HG02852 (cell line): Measurements from ENCODE around the gene TMEM43.
"Not testable (repeated sequence)": the region's sequence is repeated elsewhere in the genome, so short reads cannot be mapped to it uniquely, and the experiment has no call there.

Experiments used
- ATAC-seq: cut with Tn5 transposase; IDR thresholded peaks from one replicate; pipeline ENCODE4 v1.9.1; 2021; ENCODE audit warnings: mild to moderate bottlenecking, moderate library complexity; ENCODE audit not compliant: unreplicated experiment

Gene TMEM43, protein sequence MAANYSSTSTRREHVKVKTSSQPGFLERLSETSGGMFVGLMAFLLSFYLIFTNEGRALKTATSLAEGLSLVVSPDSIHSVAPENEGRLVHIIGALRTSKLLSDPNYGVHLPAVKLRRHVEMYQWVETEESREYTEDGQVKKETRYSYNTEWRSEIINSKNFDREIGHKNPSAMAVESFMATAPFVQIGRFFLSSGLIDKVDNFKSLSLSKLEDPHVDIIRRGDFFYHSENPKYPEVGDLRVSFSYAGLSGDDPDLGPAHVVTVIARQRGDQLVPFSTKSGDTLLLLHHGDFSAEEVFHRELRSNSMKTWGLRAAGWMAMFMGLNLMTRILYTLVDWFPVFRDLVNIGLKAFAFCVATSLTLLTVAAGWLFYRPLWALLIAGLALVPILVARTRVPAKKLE

DNA sequence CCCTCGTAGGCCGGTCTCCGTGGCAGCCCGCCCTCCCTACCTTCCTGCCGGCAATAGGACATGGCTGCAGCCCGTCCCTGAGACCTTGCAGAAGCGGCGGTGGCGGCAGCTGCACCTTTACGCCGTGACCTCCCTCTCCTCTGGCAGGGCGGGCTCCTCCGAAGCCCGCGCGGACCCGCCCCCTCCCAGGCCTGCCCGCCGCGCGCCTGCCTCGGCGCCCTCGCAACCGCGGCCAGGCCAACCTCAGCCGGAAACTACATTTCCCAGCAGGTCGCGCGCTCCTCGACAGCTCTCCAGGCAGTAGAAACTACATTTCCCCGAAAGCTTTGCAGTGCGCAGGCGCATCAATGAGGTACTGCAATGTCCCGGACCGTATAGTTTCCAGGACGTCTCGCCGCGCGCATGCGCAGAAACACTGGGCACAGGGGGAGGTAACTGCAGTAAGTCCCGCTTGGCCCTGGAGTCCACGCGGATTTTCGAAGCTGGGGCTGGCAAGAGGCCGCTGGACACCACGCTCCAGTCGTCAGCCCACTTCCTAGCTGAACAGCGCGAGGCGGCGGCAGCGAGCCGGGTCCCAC lies at the start of gene TMEM43, which contains the start of gene CHCHD4:
Gene TMEM43, plus strand, starts transcription at position 438 of the 578 bp plus-strand sequence. CDS start 142 bp downstream, outside the sequence.
Gene CHCHD4, minus strand, starts transcription at position 256 of the 578 bp plus-strand sequence. Its CDS starts 194 bp downstream, at position 62.
- ATAC-seq: peak; percentile 90

GRCh38 chr3:14075233-14075632 lies 49.6 kb upstream of the TMEM43 start:
- not testable (repeated sequence) for ATAC-seq

DNA sequence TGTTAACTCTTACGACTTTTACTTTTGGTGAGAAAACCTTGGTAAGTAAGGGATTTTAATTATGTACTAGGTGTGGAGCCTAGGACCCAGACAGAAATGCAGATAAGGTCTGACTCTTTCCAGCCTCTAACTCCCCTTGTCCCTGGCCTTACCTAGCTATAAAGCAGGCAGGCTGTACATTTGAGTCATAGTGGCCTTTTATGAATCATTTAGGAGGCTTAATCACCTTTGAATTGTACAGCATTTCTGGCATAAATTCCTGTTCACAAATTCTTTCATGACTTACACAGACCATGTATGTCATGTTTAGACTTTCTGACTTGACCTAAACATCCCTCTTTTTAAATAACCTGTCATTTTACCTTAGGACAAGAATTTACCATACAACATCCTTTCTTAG lies 47.5 kb upstream of the TMEM43 start:
- ATAC-seq: no peak

- no peak for ATAC-seq
Measured at GRCh38 chr3:14082108-14082657, 42.7 kb upstream of the TMEM43 start.

GRCh38 chr3:14087461-14087860 lies 37.4 kb upstream of the TMEM43 start:
- ATAC-seq: not testable (repeated sequence)

- not testable (repeated sequence) for ATAC-seq
Measured at GRCh38 chr3:14091959-14092358, 32.9 kb upstream of the TMEM43 start.

DNA sequence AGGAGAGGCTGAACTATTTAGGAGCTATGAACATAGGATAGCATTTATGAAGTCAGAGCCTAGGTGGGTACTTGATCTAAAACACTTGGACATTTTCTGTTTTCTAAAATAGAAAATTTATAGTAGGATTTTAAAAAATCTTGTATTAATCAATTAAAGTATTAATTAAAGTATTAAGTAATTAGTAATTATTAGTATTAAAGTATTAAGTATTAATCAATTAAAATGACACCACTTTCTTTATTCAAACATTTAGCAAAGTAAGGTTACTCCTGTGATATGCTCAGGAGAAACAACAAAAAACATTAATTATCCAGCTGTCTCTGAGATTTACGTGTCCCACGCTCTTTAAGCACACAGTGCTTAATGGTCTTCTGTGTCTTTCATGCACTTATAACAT lies 32.4 kb upstream of the TMEM43 start:
- no peak for ATAC-seq

- ATAC-seq: no peak
Measured at GRCh38 chr3:14093831-14094230, 31.0 kb upstream of the TMEM43 start.

DNA sequence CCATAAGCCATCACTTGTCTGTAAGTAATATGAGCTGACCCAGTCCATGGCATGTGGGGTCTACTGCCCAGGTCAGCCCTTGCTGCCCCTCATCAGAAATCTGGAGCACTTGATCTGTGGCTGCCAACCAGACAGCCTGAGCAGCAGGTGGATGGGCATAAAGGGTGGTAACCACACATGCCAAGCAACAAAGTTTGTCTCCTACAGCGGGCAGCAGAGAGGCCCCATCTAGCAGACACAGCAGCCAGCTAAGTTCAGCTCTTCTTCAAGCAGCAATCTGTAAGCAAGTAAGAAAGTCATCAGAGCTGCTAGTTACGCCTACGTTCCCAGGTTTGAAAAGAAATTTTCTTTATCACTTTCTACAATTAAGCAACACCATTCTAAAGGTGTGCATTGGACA lies 28.1 kb upstream of the TMEM43 start:
- no peak for ATAC-seq

GRCh38 chr3:14097616-14098391 lies 27.0 kb upstream of the TMEM43 start:
- no peak for ATAC-seq

DNA sequence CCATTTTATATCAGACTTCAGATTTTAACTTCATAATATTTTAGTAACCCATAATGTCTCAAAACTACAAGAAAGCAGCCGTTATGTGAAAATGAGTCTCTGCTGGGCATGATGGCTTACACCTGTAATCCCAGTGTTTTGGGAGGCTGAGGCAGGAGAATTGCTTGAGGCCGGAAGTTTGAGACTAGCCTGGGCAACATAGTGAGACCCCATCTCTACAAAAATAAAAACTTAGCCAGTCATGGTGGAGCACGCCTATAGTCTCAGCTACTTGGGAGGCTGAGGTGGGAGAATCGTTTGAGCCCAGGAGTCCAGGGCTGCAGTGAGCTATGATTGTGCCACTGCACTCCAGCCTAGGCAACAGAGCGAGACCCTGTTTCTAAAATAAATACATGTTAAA lies 15.0 kb upstream of the TMEM43 start:
- ATAC-seq: not testable (repeated sequence)

- no peak for ATAC-seq
Measured at GRCh38 chr3:14110699-14111098, 14.2 kb upstream of the TMEM43 start.

DNA sequence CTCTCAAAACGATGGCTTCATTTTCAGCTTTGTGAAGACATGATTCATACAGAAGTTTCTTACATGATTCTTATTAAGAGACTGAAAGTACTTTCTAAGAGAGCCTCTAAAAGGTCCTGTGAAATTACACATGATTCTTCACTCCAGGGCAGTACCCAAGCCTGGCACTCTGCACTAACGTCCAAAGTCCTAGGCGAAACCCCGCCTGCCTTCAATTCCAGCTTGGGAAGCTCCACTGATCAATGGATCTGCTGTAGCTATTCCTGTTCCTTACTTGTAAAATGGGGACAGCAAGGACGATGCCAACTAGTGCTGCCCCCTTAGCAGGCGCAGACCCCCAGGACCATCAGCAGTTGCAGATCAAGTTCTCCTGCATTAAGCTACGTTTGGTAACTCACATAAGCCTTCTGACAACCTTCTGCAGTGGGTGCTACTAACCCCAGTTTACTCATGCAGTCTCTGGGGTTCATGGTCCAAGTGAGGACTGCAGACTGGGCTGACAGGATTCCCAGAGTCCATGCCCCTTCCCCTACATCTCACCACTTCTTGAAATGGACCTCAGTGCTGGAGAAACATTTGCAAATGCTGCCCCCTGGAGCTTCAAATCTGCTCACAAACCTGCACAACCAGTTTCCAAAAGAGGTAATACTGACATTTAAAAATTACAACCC lies 10.8 kb upstream of the TMEM43 start:
- no peak for ATAC-seq

GRCh38 chr3:14117468-14118399 lies 7.1 kb upstream of the TMEM43 start:
- no peak for ATAC-seq

GRCh38 chr3:14118400-14119381 lies 6.2 kb upstream of the TMEM43 start:
- no peak for ATAC-seq

DNA sequence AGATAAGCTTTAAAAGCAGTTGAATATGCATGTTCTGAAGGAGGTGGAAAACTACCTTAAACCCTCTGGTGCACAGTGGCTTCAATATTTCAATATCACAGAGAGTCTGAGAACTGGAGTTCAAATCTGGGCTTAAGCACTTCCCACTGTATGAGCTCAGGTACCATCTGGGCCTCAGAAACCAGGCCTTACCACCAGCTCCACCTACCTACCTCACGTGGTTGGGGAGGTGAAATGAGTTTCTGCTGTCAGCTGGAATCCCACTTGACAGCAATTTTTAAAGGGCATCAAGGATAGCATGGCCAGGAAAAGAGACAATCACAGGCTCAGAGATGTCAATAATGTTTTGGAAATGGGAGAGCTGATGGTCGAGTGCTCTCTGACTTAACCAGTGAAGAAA lies 5.2 kb upstream of the TMEM43 start:
- no peak for ATAC-seq

GRCh38 chr3:14120111-14120920 lies 4.5 kb upstream of the TMEM43 start:
- no peak for ATAC-seq
